Measurements from ENCODE around the gene C22orf23. TPM values are rescaled to one million over a fixed set of nuclear protein-coding genes. Genes with fewer than 3 reads are reported as not detected.

The C22orf23 gene
- total RNA-seq, 1 experiment from 2014 or later, result 0.52 TPM

- no peak overlapping the region for H3K4me3 Mint-ChIP-seq (ENCODE audit: low read depth, unreplicated experiment)
- no peaks in the 10 kb centered on the region for H3K9me3 Mint-ChIP-seq (ENCODE audit: low read depth, unreplicated experiment)
- BruUV-seq (replicated peaks), result no TSS peak
- peaks cover 14% of the 10 kb centered on the region for H3K36me3 Mint-ChIP-seq (ENCODE audit: insufficient read depth, unreplicated experiment)
- no peaks in the 10 kb centered on the region for H3K4me1 Mint-ChIP-seq (ENCODE audit: low read depth, unreplicated experiment)
- no peak for DNase-seq
- H3K27ac Mint-ChIP-seq (ENCODE audit: unreplicated experiment), result no peak overlapping the region
- no peak for TF ChIP-seq CTCF (IDR thresholded peaks at IDR 0.05; ENCODE audit: unreplicated experiment)
- no peaks in the 10 kb centered on the region for H3K27me3 Mint-ChIP-seq (ENCODE audit: unreplicated experiment)
- CTCF ChIA-PET, result no interaction called here
- intact Hi-C loops (cut with micrococcal nuclease; ENCODE audit: unreplicated experiment), result loop anchor here (5.0 kb wide), 1 partner anchor 151 kb away; no protein-coding TSS in a partner anchor
Measured at GRCh38 chr22:37967637-37968451, 14.4 kb upstream of the C22orf23 start.

GRCh38 chr22:37967147-37967546 is 13.7 kb upstream of the C22orf23 start:
- no peak overlapping the region for H3K4me3 Mint-ChIP-seq (ENCODE audit: low read depth, unreplicated experiment)
- H3K36me3 Mint-ChIP-seq (ENCODE audit: insufficient read depth, unreplicated experiment), result peaks cover 14% of the 10 kb centered on the region
- intact Hi-C loops (cut with micrococcal nuclease; ENCODE audit: unreplicated experiment), result loop anchor here (5.0 kb wide), 1 partner anchor 150 kb away; no protein-coding TSS in a partner anchor
- H3K9me3 Mint-ChIP-seq (ENCODE audit: low read depth, unreplicated experiment), result no peaks in the 10 kb centered on the region
- no peak for TF ChIP-seq CTCF (IDR thresholded peaks at IDR 0.05; ENCODE audit: unreplicated experiment)
- no peak for DNase-seq
- CTCF ChIA-PET, result no interaction called here
- H3K4me1 Mint-ChIP-seq (ENCODE audit: low read depth, unreplicated experiment), result no peaks in the 10 kb centered on the region
- BruUV-seq (replicated peaks), result no TSS peak
- H3K27me3 Mint-ChIP-seq (ENCODE audit: unreplicated experiment), result no peaks in the 10 kb centered on the region
- H3K27ac Mint-ChIP-seq (ENCODE audit: unreplicated experiment), result no peak overlapping the region

GRCh38 chr22:37965940-37966664 is 12.7 kb upstream of the C22orf23 start:
- Mint-ChIP-seq H3K36me3 (ENCODE audit: insufficient read depth, unreplicated experiment) (peaks cover 14% of the 10 kb centered on the region), H3K27me3 (ENCODE audit: unreplicated experiment) (no peaks in the 10 kb centered on the region)

GRCh38 chr22:37961062-37961461 is 7.7 kb upstream of the C22orf23 start:
- intact Hi-C loops (cut with micrococcal nuclease; ENCODE audit: unreplicated experiment), result no loop called here
- BruUV-seq (replicated peaks), result no TSS peak

More at GRCh38 chr22:37965940-37966664, 12.7 kb upstream of the C22orf23 start:
- no peak for DNase-seq
- H3K27ac Mint-ChIP-seq (ENCODE audit: unreplicated experiment), result no peak overlapping the region
- BruUV-seq (replicated peaks), result no TSS peak
- no peak overlapping the region for H3K4me3 Mint-ChIP-seq (ENCODE audit: low read depth, unreplicated experiment)
- H3K4me1 Mint-ChIP-seq (ENCODE audit: low read depth, unreplicated experiment), result no peaks in the 10 kb centered on the region
- intact Hi-C loops (cut with micrococcal nuclease; ENCODE audit: unreplicated experiment), result loop anchor here (2.0 to 5.0 kb wide), 2 partner anchors 79 to 149 kb away; no protein-coding TSS in a partner anchor
- CTCF ChIA-PET, result interaction anchor here (0.5 kb wide), 1 partner anchor 19 kb away, joined by 6 read pairs; no protein-coding TSS in a partner anchor
- TF ChIP-seq CTCF (IDR thresholded peaks at IDR 0.05; ENCODE audit: unreplicated experiment), result no peak
- H3K9me3 Mint-ChIP-seq (ENCODE audit: low read depth, unreplicated experiment), result no peaks in the 10 kb centered on the region

More at GRCh38 chr22:37961062-37961461, 7.7 kb upstream of the C22orf23 start:
- DNase-seq, result no peak
- H3K4me1 Mint-ChIP-seq (ENCODE audit: low read depth, unreplicated experiment), result no peaks in the 10 kb centered on the region
- H3K27ac Mint-ChIP-seq (ENCODE audit: unreplicated experiment), result no peak overlapping the region
- no peak for TF ChIP-seq CTCF (IDR thresholded peaks at IDR 0.05; ENCODE audit: unreplicated experiment)
- H3K9me3 Mint-ChIP-seq (ENCODE audit: low read depth, unreplicated experiment), result no peaks in the 10 kb centered on the region
- H3K27me3 Mint-ChIP-seq (ENCODE audit: unreplicated experiment), result no peaks in the 10 kb centered on the region
- H3K36me3 Mint-ChIP-seq (ENCODE audit: insufficient read depth, unreplicated experiment), result peaks cover 47% of the 10 kb centered on the region
- H3K4me3 Mint-ChIP-seq (ENCODE audit: low read depth, unreplicated experiment), result no peak overlapping the region
- CTCF ChIA-PET, result no interaction called here
